ENCODE data around the gene NUDCD3.

NUDCD3 gene

GRCh38 chr7:44347546-44348114 lies 142.8 kb downstream of the NUDCD3 start:
- DNase-seq, result no peak

- no peak for DNase-seq
Observed at GRCh38 chr7:44346063-44346462, 144.4 kb downstream of the NUDCD3 start.

- DNase-seq, result no peak
Observed at GRCh38 chr7:44341401-44341800, 149.1 kb downstream of the NUDCD3 start.

- DNase-seq, result no peak
Observed at GRCh38 chr7:44338600-44338999, 151.9 kb downstream of the NUDCD3 start.

- DNase-seq, result no peak
Observed at GRCh38 chr7:44336491-44336890, 154.0 kb downstream of the NUDCD3 start.

- DNase-seq, result no peak
Observed at GRCh38 chr7:44335184-44335583, 155.3 kb downstream of the NUDCD3 start.

GRCh38 chr7:44334734-44335097 lies 155.7 kb downstream of the NUDCD3 start:
- no peak for DNase-seq

GRCh38 chr7:44333911-44334733 lies 156.3 kb downstream of the NUDCD3 start:
- no peak for DNase-seq

GRCh38 chr7:44331682-44332081 lies 158.8 kb downstream of the NUDCD3 start:
- no peak for DNase-seq

GRCh38 chr7:44330331-44330730 lies 160.1 kb downstream of the NUDCD3 start:
- no peak for DNase-seq

GRCh38 chr7:44329888-44330287 lies 160.6 kb downstream of the NUDCD3 start:
- DNase-seq, result no peak
